HUES64 (cell line): ENCODE data around the gene ERBB4.

Source experiments
- H3K27ac ChIP-seq: 2 replicates; pipeline ENCODE4 v1.7.0; 2013; ENCODE audit warnings: low read depth, low read length, inconsistent platforms
- H3K27me3 ChIP-seq: 2 replicates; pipeline ENCODE4 v1.6.1; 2013; ENCODE audit warnings: mild to moderate bottlenecking, low read length; ENCODE audit not compliant: insufficient read depth
- H3K36me3 ChIP-seq: 2 replicates; pipeline ENCODE4 v1.6.1; 2013; ENCODE audit warnings: mild to moderate bottlenecking, low read length; ENCODE audit not compliant: insufficient read depth
- H3K4me1 ChIP-seq: 2 replicates; pipeline ENCODE4 v1.6.1; 2013; ENCODE audit warnings: mild to moderate bottlenecking, low read length, moderate library complexity; ENCODE audit not compliant: insufficient read depth
- H3K4me3 ChIP-seq: 2 replicates; pipeline ENCODE4 v1.5.1; 2013; ENCODE audit warnings: mild to moderate bottlenecking, low read length, moderate library complexity
- H3K9ac ChIP-seq: 2 replicates; pipeline ENCODE4 v1.6.1; 2013; ENCODE audit warnings: mild to moderate bottlenecking, low read depth, low read length
- H3K9me3 ChIP-seq: 2 replicates; pipeline ENCODE4 v1.6.1; 2013; ENCODE audit warnings: low read depth, low read length; ENCODE audit not compliant: insufficient read depth
- WGBS: fragments of 150-250, 120-280 bp; methylation state at CpG from one replicate; pipeline ENCODE4 v1.1.7; 2013; ENCODE audit warnings: missing lambda C conversion rate; 5-methylcytosine and 5-hydroxymethylcytosine counted together

The ERBB4 gene

DNA sequence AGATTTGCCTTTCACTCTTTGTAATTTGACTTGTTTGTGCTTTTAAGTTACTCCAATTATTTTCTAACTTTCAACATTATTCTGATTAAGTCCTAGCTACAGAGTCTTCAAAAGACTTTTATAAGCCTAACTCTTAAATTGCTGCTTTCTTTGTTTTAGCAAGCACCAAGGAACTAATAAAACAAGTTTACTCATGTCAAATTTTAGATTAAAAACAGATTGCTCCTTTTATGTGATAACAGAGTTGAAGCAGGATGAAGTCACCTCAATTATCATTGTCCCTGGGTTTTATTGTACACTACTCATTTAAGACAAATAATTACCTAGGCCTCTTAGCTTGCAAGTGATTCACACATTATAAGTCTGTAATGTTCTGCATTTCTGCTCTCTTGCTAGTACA, 678.4 kb downstream of the ERBB4 start:
- H3K4me1 ChIP-seq, result no peaks in the 10 kb centered on the region
- no peaks in the 10 kb centered on the region for H3K27me3 ChIP-seq

DNA sequence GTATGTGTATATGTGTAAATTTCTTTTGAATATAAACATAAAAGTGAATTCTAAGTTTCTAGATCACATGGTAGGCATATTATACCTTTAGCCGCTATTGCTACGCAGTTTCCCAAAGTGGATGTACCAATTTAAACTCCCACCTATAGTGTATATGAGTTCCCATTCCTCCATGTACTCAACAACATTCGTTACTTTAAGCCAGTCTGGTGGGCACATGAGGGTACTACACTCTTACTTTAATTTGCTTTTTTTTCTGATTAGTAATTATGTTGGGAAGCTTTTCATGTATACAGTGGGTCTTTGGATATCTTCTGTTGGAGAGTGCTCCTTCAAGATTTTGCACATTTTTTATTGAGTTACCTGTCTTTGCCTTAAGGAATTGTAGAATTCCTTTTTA, 683.8 kb downstream of the ERBB4 start:
- 96% methylated on average over 3 of the region's 3 CpGs for WGBS
- no peak overlapping the region for H3K9ac ChIP-seq
- no peak overlapping the region for H3K27ac ChIP-seq
- H3K27me3 ChIP-seq, result no peaks in the 10 kb centered on the region
- no peaks in the 10 kb centered on the region for H3K4me1 ChIP-seq
- H3K9me3 ChIP-seq, result no peaks in the 10 kb centered on the region
- no peaks in the 10 kb centered on the region for H3K36me3 ChIP-seq
- no peak overlapping the region for H3K4me3 ChIP-seq

More for the DNA sequence above, 678.4 kb downstream of the ERBB4 start:
- no peak overlapping the region for H3K27ac ChIP-seq
- H3K4me3 ChIP-seq, result no peak overlapping the region
- H3K9me3 ChIP-seq, result no peaks in the 10 kb centered on the region; the same call in 1 of the 2 replicates
- no peak overlapping the region for H3K9ac ChIP-seq
- H3K36me3 ChIP-seq, result no peaks in the 10 kb centered on the region

DNA sequence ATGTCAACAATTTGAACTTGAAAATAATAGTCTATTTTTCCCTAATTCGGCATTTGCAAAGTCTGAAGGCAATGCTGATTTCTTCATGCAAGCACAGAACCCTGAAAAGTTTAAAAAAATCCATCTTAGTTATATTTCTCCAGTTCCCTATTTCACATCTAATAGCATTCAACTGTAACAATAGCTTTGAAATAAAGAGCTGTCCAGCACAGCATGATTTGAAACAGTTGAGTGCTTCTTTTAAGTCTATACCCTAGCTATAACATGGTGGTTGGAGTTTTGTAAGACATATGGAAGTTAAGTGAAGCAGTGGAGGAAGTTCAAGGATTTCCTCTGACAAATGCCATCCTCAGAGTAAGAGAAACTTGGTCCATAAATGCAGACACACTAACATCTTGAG, 691.9 kb downstream of the ERBB4 start:
- no peaks in the 10 kb centered on the region for H3K27me3 ChIP-seq
- no peaks in the 10 kb centered on the region for H3K9me3 ChIP-seq
- 96% methylated on average over 1 of the region's 1 CpG for WGBS
- H3K27ac ChIP-seq, result no peak overlapping the region
- no peak overlapping the region for H3K4me3 ChIP-seq
- peaks cover 5% of the 10 kb centered on the region; the same call in 1 of the 2 replicates for H3K4me1 ChIP-seq
- H3K9ac ChIP-seq, result no peak overlapping the region
- no peaks in the 10 kb centered on the region for H3K36me3 ChIP-seq

DNA sequence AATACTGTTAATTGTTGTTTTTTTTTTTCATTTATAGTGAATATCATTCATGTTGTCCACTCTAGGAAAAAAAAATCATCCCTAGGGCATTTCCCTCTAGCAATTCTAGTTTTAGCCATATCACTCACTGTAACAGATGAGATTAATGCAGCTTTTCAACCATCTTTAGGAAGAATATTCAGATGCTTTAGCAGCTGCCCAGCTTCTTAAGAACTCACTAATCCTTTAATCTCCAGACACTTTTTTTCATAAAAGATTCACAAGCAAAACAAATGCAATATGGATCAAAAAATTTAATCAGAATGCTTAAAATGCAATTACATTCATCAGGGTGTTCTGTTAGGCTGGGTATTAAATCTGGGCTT, 692.6 kb downstream of the ERBB4 start:
- Histone ChIP-seq H3K27ac (no peak overlapping the region), H3K9ac (no peak overlapping the region), H3K4me3 (no peak overlapping the region), H3K27me3 (no peaks in the 10 kb centered on the region), H3K4me1 (peaks cover 5% of the 10 kb centered on the region; the same call in 1 of the 2 replicates), H3K36me3 (no peaks in the 10 kb centered on the region), H3K9me3 (no peaks in the 10 kb centered on the region)

DNA sequence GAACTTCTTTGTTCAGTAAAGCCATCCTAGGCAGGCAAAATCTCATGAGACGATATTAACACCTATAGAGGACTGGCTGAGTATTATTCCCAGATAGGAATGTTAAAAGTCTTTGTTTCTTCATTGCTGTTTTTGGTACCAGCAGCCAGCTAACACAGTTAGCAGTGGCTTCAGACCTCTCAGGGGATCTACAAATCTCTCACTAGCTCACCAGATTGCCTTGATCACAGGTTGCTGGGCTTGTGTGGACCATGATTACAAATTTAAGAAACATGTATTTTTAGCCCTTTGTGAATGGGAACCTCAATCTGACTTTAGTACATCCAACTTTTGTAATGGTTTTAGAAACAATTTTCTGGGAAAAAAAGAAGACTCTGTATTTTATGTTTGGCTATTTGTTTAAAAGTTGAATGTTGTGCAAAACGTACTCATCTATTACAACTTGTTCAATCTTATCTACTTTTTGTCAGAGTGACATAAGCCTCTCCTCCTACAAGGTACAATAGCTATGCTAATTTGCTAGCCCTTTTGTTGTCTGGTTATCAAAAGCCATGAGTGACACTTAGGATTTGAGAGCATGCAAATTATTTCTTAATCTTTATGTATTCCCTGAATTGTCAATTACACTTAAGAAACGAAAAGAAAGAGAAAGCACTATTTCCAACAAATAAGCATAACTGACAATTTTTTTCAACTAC, 693.1 kb downstream of the ERBB4 start:
- Histone ChIP-seq H3K4me1 (peaks cover 5% of the 10 kb centered on the region; the same call in 1 of the 2 replicates), H3K27me3 (no peaks in the 10 kb centered on the region), H3K9ac (no peak overlapping the region), H3K36me3 (no peaks in the 10 kb centered on the region), H3K27ac (no peak overlapping the region), H3K9me3 (no peaks in the 10 kb centered on the region), H3K4me3 (no peak overlapping the region)
- WGBS, result 95% methylated on average over 1 of the region's 3 CpGs

DNA sequence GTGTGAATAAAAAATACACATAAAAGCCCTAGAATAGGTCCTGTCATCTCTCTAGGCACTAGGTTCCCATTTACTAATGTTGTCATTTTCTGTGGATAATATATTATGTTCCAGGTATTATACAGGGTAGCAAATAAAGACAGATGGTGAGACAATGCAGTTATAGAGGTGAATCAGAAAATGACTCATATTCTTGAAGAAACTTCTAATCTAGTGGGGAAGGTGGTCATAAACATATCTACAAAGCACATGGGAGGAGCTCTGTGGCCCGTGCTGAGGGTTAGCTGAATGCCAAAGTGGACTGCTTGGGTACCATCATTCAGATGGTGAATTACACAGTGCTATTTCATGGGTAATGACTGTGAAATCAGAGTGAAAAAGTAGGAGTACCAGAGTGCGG, 700.9 kb downstream of the ERBB4 start:
- no peak overlapping the region for H3K4me3 ChIP-seq
- 94% methylated on average over 2 of the region's 2 CpGs for WGBS
- H3K9me3 ChIP-seq, result no peaks in the 10 kb centered on the region
- no peaks in the 10 kb centered on the region for H3K4me1 ChIP-seq
- H3K27ac ChIP-seq, result no peak overlapping the region
- H3K9ac ChIP-seq, result no peak overlapping the region
- H3K27me3 ChIP-seq, result no peaks in the 10 kb centered on the region
- no peaks in the 10 kb centered on the region for H3K36me3 ChIP-seq

DNA sequence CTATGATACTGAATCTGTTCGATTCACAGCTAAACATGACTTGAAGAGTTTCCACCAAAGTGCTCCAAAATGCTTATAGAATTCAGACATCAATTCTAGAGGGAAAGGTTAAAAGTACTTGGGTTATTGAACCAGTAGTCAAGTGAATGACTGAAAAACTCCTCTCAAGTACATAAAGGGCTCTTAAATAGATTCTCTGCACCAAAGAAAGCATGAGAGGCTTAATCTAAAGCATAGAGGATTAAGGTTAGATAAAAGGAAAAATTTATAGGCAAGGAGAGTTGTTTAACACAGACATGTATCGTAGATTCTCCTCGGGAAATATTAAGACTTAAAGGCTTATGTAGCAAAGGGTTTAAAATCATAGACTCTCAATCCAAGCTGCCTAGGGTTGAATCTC, 701.4 kb downstream of the ERBB4 start:
- 87% methylated on average over 3 of the region's 3 CpGs for WGBS
- Histone ChIP-seq H3K9me3 (no peaks in the 10 kb centered on the region), H3K4me3 (no peak overlapping the region), H3K36me3 (no peaks in the 10 kb centered on the region), H3K27me3 (no peaks in the 10 kb centered on the region), H3K27ac (no peak overlapping the region), H3K4me1 (no peaks in the 10 kb centered on the region), H3K9ac (no peak overlapping the region)

DNA sequence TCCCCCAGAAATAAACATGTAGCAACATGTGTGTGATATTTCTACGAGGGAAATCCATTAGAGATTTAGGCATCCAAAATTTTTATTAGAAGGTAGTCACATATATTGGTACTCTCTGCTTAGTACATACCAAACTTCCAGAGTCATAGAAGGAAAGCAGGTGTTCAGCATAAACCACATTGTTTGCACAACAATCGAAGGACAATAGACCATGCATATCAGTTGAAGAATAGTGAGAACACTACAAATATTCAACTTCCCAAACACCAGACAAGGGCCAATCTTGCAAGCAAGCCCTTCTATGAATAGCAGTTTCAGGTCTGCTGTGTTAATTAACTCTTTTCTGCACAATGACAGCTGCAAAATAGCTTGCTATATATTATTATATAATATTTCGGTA, 702.2 kb downstream of the ERBB4 start:
- Histone ChIP-seq H3K36me3 (no peaks in the 10 kb centered on the region), H3K4me1 (no peaks in the 10 kb centered on the region), H3K9ac (no peak overlapping the region), H3K27me3 (no peaks in the 10 kb centered on the region), H3K4me3 (no peak overlapping the region), H3K27ac (no peak overlapping the region), H3K9me3 (no peaks in the 10 kb centered on the region)
- WGBS, result 79% methylated on average over 1 of the region's 3 CpGs

DNA sequence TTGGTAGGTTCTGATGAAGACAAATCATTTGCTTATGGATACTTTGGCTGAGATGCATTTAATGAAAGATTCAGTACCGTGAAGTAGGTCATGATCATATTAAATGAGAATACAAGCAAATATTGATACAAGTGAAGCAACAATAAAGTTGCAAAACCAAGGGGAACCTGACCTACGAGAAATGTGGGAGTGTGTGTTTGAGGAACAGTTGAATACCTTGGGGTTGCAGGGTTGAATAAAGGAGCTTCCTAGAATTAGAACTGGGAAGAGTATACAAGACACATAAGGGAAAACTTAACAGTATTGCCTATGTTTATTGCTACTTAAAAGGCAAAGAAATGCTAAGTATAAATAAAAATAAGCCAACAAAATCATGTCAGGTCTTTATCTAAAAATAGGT, 702.9 kb downstream of the ERBB4 start:
- WGBS, result 91% methylated on average over 2 of the region's 2 CpGs
- Histone ChIP-seq H3K27ac (no peak overlapping the region), H3K9ac (no peak overlapping the region), H3K36me3 (no peaks in the 10 kb centered on the region), H3K9me3 (no peaks in the 10 kb centered on the region), H3K27me3 (no peaks in the 10 kb centered on the region), H3K4me1 (no peaks in the 10 kb centered on the region), H3K4me3 (no peak overlapping the region)

DNA sequence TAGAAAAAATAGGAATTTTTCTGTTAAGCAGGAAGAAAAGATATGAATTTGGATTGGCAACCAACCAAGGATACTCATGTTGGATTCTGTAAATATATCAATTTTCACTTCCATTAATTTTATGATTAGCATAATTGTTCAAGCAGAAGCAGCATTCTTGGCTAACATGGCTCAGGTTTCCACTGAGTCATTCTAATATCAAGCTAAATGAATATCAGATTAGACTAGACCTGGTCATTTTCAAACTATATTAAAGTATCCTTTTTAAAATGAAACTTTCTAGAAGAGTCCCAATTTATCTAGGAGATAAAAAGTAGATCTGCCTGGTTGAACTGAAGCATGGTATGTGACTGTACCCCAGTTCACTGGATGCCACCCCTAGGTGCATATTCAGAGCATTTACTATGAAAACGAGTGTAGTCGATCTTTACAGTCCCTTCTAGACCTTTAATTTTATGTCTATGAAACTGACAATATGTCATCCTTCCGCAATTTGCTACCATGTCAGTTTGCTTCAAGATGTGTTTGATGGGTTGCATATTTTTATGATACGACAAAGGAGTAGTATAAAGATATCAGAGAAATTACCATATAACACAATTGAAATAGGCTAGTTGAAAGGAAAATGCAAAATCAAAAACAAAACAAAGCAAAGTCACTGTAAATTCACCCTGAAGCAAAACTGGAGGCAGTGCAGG, 704.9 kb downstream of the ERBB4 start:
- no peak overlapping the region for H3K4me3 ChIP-seq
- H3K9me3 ChIP-seq, result no peaks in the 10 kb centered on the region
- no peaks in the 10 kb centered on the region for H3K36me3 ChIP-seq
- H3K9ac ChIP-seq, result no peak overlapping the region
- no peaks in the 10 kb centered on the region for H3K27me3 ChIP-seq
- no peak overlapping the region for H3K27ac ChIP-seq
- WGBS, result 92% methylated on average over 4 of the region's 4 CpGs
- H3K4me1 ChIP-seq, result no peaks in the 10 kb centered on the region

DNA sequence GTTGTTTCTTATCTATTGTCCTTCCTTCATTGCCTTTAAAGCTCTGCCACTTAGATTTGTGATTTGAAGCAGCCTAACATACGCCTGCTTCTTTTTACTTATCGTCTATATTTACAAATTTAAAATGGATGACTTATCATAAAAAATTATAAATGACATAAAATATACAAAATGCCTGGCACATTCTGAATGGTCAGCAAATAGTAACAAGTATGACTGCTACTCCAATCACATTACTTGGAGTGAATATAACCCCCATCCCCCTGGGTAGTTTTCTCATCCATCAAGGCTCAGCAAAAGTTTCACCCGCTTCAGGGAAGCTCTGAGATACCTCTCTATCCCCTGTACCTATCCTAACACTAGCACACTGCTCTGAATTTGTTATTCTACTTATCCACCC, 708.9 kb downstream of the ERBB4 start:
- H3K4me3 ChIP-seq, result no peak overlapping the region
- H3K27ac ChIP-seq, result no peak overlapping the region
- H3K36me3 ChIP-seq, result no peaks in the 10 kb centered on the region
- H3K27me3 ChIP-seq, result no peaks in the 10 kb centered on the region
- no peaks in the 10 kb centered on the region for H3K4me1 ChIP-seq
- no peaks in the 10 kb centered on the region for H3K9me3 ChIP-seq
- 88% methylated on average over 1 of the region's 3 CpGs for WGBS
- no peak overlapping the region for H3K9ac ChIP-seq
